Body of pancreas (tissue), 4 donors: Measurements from ENCODE around the gene TACO1.

ENCODE experiments used
- POLR2A ChIP-seq, 3 donors: fragments of 450-650 bp; IDR thresholded peaks; one replicate each; pipeline ENCODE4 v1.6.1; 2016; ENCODE audit warnings: antibody characterized with exemption in 3 of 3, mild to moderate bottlenecking in 2 of 3
- TF ChIP-seq, protein P1 (sequence below), 7 experiments: fragments of 450-650 bp in 4 of 7; fragments of 200-600 bp in 3 of 7; sonication (generic) in 3 of 7; IDR thresholded peaks; one replicate each; pipeline ENCODE4 v1.5.1; 2016 to 2019; ENCODE audit warnings: antibody characterized with exemption in 7 of 7

DNA sequence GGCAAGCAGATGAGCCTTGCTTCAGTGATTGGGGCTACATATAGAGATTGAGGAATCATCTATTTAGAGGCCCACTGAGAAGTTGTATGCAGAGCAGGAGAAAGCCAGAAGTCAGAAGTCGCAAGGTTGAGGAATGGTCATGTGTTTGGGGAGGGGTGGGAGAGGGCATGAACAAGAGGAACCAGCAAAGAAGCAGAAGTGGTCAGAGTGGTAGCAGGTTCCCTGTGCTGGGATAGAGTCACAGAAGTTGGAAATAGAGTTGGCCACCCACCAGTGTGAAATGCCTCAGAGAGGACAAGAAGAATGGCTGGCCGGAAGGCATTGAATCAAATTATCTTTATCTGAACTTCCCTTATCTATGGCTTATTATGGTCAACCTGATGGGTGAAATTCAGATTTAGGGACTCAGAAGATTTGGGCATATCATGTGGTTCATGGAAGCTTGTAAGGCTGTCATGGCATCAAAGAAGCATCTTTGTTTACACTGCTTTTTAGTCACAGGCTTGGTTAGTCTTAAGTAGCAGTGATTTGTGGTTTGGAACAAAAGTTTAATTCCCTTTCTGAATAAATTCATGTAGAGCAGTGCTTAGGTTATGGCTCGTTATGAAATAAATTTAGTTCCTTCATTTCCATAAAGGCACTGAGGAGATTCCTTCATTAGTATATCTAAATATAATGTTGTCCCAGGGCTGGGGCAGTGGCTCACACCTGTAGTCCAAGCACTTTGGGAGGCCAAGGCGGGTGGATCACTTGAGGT, 41.2 kb downstream of the TACO1 start:
- TF ChIP-seq POLR2A (IDR thresholded peaks at IDR 0.05) = no peak
- TF ChIP-seq, protein P1, sequence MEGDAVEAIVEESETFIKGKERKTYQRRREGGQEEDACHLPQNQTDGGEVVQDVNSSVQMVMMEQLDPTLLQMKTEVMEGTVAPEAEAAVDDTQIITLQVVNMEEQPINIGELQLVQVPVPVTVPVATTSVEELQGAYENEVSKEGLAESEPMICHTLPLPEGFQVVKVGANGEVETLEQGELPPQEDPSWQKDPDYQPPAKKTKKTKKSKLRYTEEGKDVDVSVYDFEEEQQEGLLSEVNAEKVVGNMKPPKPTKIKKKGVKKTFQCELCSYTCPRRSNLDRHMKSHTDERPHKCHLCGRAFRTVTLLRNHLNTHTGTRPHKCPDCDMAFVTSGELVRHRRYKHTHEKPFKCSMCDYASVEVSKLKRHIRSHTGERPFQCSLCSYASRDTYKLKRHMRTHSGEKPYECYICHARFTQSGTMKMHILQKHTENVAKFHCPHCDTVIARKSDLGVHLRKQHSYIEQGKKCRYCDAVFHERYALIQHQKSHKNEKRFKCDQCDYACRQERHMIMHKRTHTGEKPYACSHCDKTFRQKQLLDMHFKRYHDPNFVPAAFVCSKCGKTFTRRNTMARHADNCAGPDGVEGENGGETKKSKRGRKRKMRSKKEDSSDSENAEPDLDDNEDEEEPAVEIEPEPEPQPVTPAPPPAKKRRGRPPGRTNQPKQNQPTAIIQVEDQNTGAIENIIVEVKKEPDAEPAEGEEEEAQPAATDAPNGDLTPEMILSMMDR (IDR thresholded peaks at IDR 0.05) = no peak
